ENCODE data around the gene ADAM10. TPM values are rescaled to one million over a fixed set of nuclear protein-coding genes. Genes with fewer than 3 reads are reported as not detected.
"Not testable (repeated sequence)": the region's sequence is repeated elsewhere in the genome, so short reads cannot be mapped to it uniquely, and the experiment has no call there.

The ADAM10 gene
- polyA plus RNA-seq, 1 donor = 110 TPM

- Histone ChIP-seq H3K4me1 (ENCODE audit: control insufficient read depth, insufficient read depth, low read length) (peaks cover 10% of the 10 kb centered on the region), H3K4me3 (ENCODE audit: low read length) (no peak overlapping the region), H3K27me3 (ENCODE audit: control insufficient read depth, insufficient read depth, low read length) (no peaks in the 10 kb centered on the region), H3K9me3 (ENCODE audit: control insufficient read depth, low read depth, low read length) (peaks cover 7% of the 10 kb centered on the region), H3K27ac (ENCODE audit: low read length) (no peak overlapping the region), H3K36me3 (ENCODE audit: control insufficient read depth, insufficient read depth, low read length) (peaks cover under 1% of the 10 kb centered on the region)
- no CpG with 5 or more reads among the region's 3 CpGs for WGBS (ENCODE audit: insufficient coverage, low lambda C conversion rate)
- DNase-seq = no peak
Measured at GRCh38 chr15:58775402-58775801, 25.9 kb upstream of the ADAM10 start.

GRCh38 chr15:58773024-58773423 is 23.5 kb upstream of the ADAM10 start:
- Histone ChIP-seq H3K27ac (ENCODE audit: low read length) (no peak overlapping the region), H3K9me3 (ENCODE audit: control insufficient read depth, low read depth, low read length) (peaks cover 7% of the 10 kb centered on the region), H3K27me3 (ENCODE audit: control insufficient read depth, insufficient read depth, low read length) (no peaks in the 10 kb centered on the region), H3K36me3 (ENCODE audit: control insufficient read depth, insufficient read depth, low read length) (no peaks in the 10 kb centered on the region), H3K4me3 (ENCODE audit: low read length) (peak overlapping the region; percentile 99), H3K4me1 (ENCODE audit: control insufficient read depth, insufficient read depth, low read length) (peaks cover 15% of the 10 kb centered on the region)
- WGBS (ENCODE audit: insufficient coverage, low lambda C conversion rate) = 79% methylated on average over 2 of the region's 4 CpGs
- no peak for DNase-seq

- peak; percentile 40 to 73 for DNase-seq
- Histone ChIP-seq H3K9me3 (ENCODE audit: control insufficient read depth, low read depth, low read length) (peaks cover 7% of the 10 kb centered on the region), H3K4me3 (ENCODE audit: low read length) (peak overlapping the region; percentile 99), H3K27ac (ENCODE audit: low read length) (peak overlapping the region; percentile 98), H3K4me1 (ENCODE audit: control insufficient read depth, insufficient read depth, low read length) (peaks cover 15% of the 10 kb centered on the region), H3K27me3 (ENCODE audit: control insufficient read depth, insufficient read depth, low read length) (no peaks in the 10 kb centered on the region), H3K36me3 (ENCODE audit: control insufficient read depth, insufficient read depth, low read length) (no peaks in the 10 kb centered on the region)
- no CpG with 5 or more reads among the region's 40 CpGs for WGBS (ENCODE audit: insufficient coverage, low lambda C conversion rate)
Measured at GRCh38 chr15:58771621-58772250, 22.2 kb upstream of the ADAM10 start.

GRCh38 chr15:58770857-58771620 is 21.5 kb upstream of the ADAM10 start, which contains the start of gene MINDY2:
MINDY2 (plus strand) TSS chr15:58771302; CDS start chr15:58771396, 94 bp downstream.
- H3K9me3 ChIP-seq (ENCODE audit: control insufficient read depth, low read depth, low read length) = peaks cover 7% of the 10 kb centered on the region
- no peaks in the 10 kb centered on the region for H3K27me3 ChIP-seq (ENCODE audit: control insufficient read depth, insufficient read depth, low read length)
- peak within 1 kb of the TSS; percentile 98 for H3K27ac ChIP-seq (ENCODE audit: low read length)
- H3K36me3 ChIP-seq (ENCODE audit: control insufficient read depth, insufficient read depth, low read length) = no peaks in the 10 kb centered on the region
- no CpG with 5 or more reads among the region's 75 CpGs for WGBS (ENCODE audit: insufficient coverage, low lambda C conversion rate)
- peaks cover 15% of the 10 kb centered on the region for H3K4me1 ChIP-seq (ENCODE audit: control insufficient read depth, insufficient read depth, low read length)
- DNase-seq = peak; percentile 100
- peak within 1 kb of the TSS; percentile 99 for H3K4me3 ChIP-seq (ENCODE audit: low read length)

- H3K36me3 ChIP-seq (ENCODE audit: control insufficient read depth, insufficient read depth, low read length) = no peaks in the 10 kb centered on the region
- peaks cover 15% of the 10 kb centered on the region for H3K4me1 ChIP-seq (ENCODE audit: control insufficient read depth, insufficient read depth, low read length)
- peak overlapping the region; percentile 72 for H3K4me3 ChIP-seq (ENCODE audit: low read length)
- peaks cover 7% of the 10 kb centered on the region for H3K9me3 ChIP-seq (ENCODE audit: control insufficient read depth, low read depth, low read length)
- H3K27me3 ChIP-seq (ENCODE audit: control insufficient read depth, insufficient read depth, low read length) = no peaks in the 10 kb centered on the region
- DNase-seq = no peak
- H3K27ac ChIP-seq (ENCODE audit: low read length) = peak overlapping the region; percentile 98
- no CpG with 5 or more reads among the region's 9 CpGs for WGBS (ENCODE audit: insufficient coverage, low lambda C conversion rate)
Measured at GRCh38 chr15:58770519-58770856, 21.0 kb upstream of the ADAM10 start.

GRCh38 chr15:58768601-58769004 is 19.1 kb upstream of the ADAM10 start:
- not testable (repeated sequence) for H3K27ac ChIP-seq (ENCODE audit: low read length); DNase-seq; H3K9me3 ChIP-seq (ENCODE audit: control insufficient read depth, low read depth, low read length); H3K27me3 ChIP-seq (ENCODE audit: control insufficient read depth, insufficient read depth, low read length); H3K36me3 ChIP-seq (ENCODE audit: control insufficient read depth, insufficient read depth, low read length); H3K4me3 ChIP-seq (ENCODE audit: low read length)
- no CpG with 5 or more reads among the region's 7 CpGs for WGBS (ENCODE audit: insufficient coverage, low lambda C conversion rate)
- peaks cover 10% of the 10 kb centered on the region for H3K4me1 ChIP-seq (ENCODE audit: control insufficient read depth, insufficient read depth, low read length)

- no peak overlapping the region for H3K27ac ChIP-seq (ENCODE audit: low read length)
- H3K4me1 ChIP-seq (ENCODE audit: control insufficient read depth, insufficient read depth, low read length) = peaks cover 5% of the 10 kb centered on the region
- peak in 1 of 2 donors; percentile 24 for DNase-seq
- H3K27me3 ChIP-seq (ENCODE audit: control insufficient read depth, insufficient read depth, low read length) = no peaks in the 10 kb centered on the region
- no peaks in the 10 kb centered on the region for H3K36me3 ChIP-seq (ENCODE audit: control insufficient read depth, insufficient read depth, low read length)
- no CpG with 5 or more reads among the region's 5 CpGs for WGBS (ENCODE audit: insufficient coverage, low lambda C conversion rate)
- peaks cover 2% of the 10 kb centered on the region for H3K9me3 ChIP-seq (ENCODE audit: control insufficient read depth, low read depth, low read length)
- no peak overlapping the region for H3K4me3 ChIP-seq (ENCODE audit: low read length)
Measured at GRCh38 chr15:58766290-58766689, 16.8 kb upstream of the ADAM10 start.

GRCh38 chr15:58764468-58764867 is 15.0 kb upstream of the ADAM10 start:
- H3K4me3 ChIP-seq (ENCODE audit: low read length) = no peak overlapping the region
- no peak overlapping the region for H3K27ac ChIP-seq (ENCODE audit: low read length)
- WGBS (ENCODE audit: insufficient coverage, low lambda C conversion rate) = no CpG with 5 or more reads among the region's 5 CpGs
- no peaks in the 10 kb centered on the region for H3K36me3 ChIP-seq (ENCODE audit: control insufficient read depth, insufficient read depth, low read length)
- H3K27me3 ChIP-seq (ENCODE audit: control insufficient read depth, insufficient read depth, low read length) = no peaks in the 10 kb centered on the region
- DNase-seq = no peak
- H3K9me3 ChIP-seq (ENCODE audit: control insufficient read depth, low read depth, low read length) = no peaks in the 10 kb centered on the region
- no peaks in the 10 kb centered on the region for H3K4me1 ChIP-seq (ENCODE audit: control insufficient read depth, insufficient read depth, low read length)

GRCh38 chr15:58762731-58763130 is 13.2 kb upstream of the ADAM10 start:
- Histone ChIP-seq H3K4me1 (ENCODE audit: control insufficient read depth, insufficient read depth, low read length) (no peaks in the 10 kb centered on the region), H3K36me3 (ENCODE audit: control insufficient read depth, insufficient read depth, low read length) (no peaks in the 10 kb centered on the region), H3K4me3 (ENCODE audit: low read length) (no peak overlapping the region), H3K27ac (ENCODE audit: low read length) (no peak overlapping the region), H3K9me3 (ENCODE audit: control insufficient read depth, low read depth, low read length) (no peaks in the 10 kb centered on the region), H3K27me3 (ENCODE audit: control insufficient read depth, insufficient read depth, low read length) (no peaks in the 10 kb centered on the region)
- WGBS (ENCODE audit: insufficient coverage, low lambda C conversion rate) = no CpG with 5 or more reads among the region's 1 CpG
- DNase-seq = no peak

GRCh38 chr15:58762285-58762684 is 12.8 kb upstream of the ADAM10 start:
- Histone ChIP-seq H3K4me1 (ENCODE audit: control insufficient read depth, insufficient read depth, low read length) (no peaks in the 10 kb centered on the region), H3K4me3 (ENCODE audit: low read length) (no peak overlapping the region), H3K36me3 (ENCODE audit: control insufficient read depth, insufficient read depth, low read length) (no peaks in the 10 kb centered on the region), H3K27me3 (ENCODE audit: control insufficient read depth, insufficient read depth, low read length) (no peaks in the 10 kb centered on the region), H3K27ac (ENCODE audit: low read length) (no peak overlapping the region), H3K9me3 (ENCODE audit: control insufficient read depth, low read depth, low read length) (no peaks in the 10 kb centered on the region)
- no peak for DNase-seq

GRCh38 chr15:58761010-58761388 is 11.5 kb upstream of the ADAM10 start:
- H3K36me3 ChIP-seq (ENCODE audit: control insufficient read depth, insufficient read depth, low read length) = no peaks in the 10 kb centered on the region
- no peak for DNase-seq
- H3K27ac ChIP-seq (ENCODE audit: low read length) = no peak overlapping the region
- no peaks in the 10 kb centered on the region for H3K27me3 ChIP-seq (ENCODE audit: control insufficient read depth, insufficient read depth, low read length)
- no peaks in the 10 kb centered on the region for H3K9me3 ChIP-seq (ENCODE audit: control insufficient read depth, low read depth, low read length)
- H3K4me1 ChIP-seq (ENCODE audit: control insufficient read depth, insufficient read depth, low read length) = no peaks in the 10 kb centered on the region
- H3K4me3 ChIP-seq (ENCODE audit: low read length) = no peak overlapping the region
- no CpG with 5 or more reads among the region's 1 CpG for WGBS (ENCODE audit: insufficient coverage, low lambda C conversion rate)
